GM12878 (cell line): ENCODE data around the gene DCC. TPM values are rescaled to one million over a fixed set of nuclear protein-coding genes. Genes with fewer than 3 reads are reported as not detected.

Experiments used
- ATAC-seq: fragments of 200-7000 bp; cut with Tn5 transposase; 3 replicates; pipeline ENCODE4 v1.9.1; 2020; ENCODE audit warnings: mild to moderate bottlenecking, moderate library complexity
- BruUV-seq: library from RNA; stranded (reverse); fragments of 400-500 nt; replicated peaks from 2 replicates; lab custom pipeline; 2021; lab: Mats Ljungman, UMichigan
- CTCF ChIA-PET: fragments of 300-600 bp; sonication (Branson Sonifier 250); formaldehyde crosslinking; extraction: SDS; loops from one replicate; lab custom pipeline; 2021; ENCODE audit warnings: inconsistent platforms; lab: Yijun Ruan, JAX
- POLR2A ChIA-PET: fragments of 350-600 bp; formaldehyde crosslinking; extraction: SDS; loops from one replicate; lab custom pipeline; 2021; ENCODE audit warnings: inconsistent platforms; lab: Charles Lee
- RAD21 ChIA-PET: fragments of 300-600 bp; sonication (Branson Sonifier 250); formaldehyde crosslinking; loops from one replicate; lab custom pipeline; 2023; ENCODE audit warnings: antibody characterized with exemption; ENCODE audit not compliant: unreplicated experiment; lab: Charles Lee
- SMC1A ChIA-PET: fragments of 300-600 bp; sonication (Branson Sonifier 250); formaldehyde crosslinking; loops from one replicate; lab custom pipeline; 2023; ENCODE audit not compliant: unreplicated experiment, uncharacterized antibody; lab: Charles Lee
- DNase-seq: peaks from one replicate; pipeline ENCODE4 v3.0.0-alpha.2; 2011; ENCODE audit warnings: low read depth, low spot score
- FAIRE-seq: peaks from 3 replicates; lab custom pipeline; 2011; peaks lifted over from hg19 to GRCh38; lab: Jason Lieb, UNC
- H2AFZ ChIP-seq: 2 replicates; pipeline ENCODE4 v1.6.0; 2011; ENCODE audit warnings: low read depth, low read length, control low read depth; ENCODE audit not compliant: control insufficient read depth
- H3K27ac ChIP-seq: 2 replicates; pipeline ENCODE4 v1.5.1; 2011; ENCODE audit warnings: control low read depth; ENCODE audit not compliant: control insufficient read depth, insufficient read depth
- H3K27me3 ChIP-seq, 2 experiments: replicated peaks in 1 of 2; 2 replicates each; pipeline versions ENCODE4 v1.6.0 to v1.6.1; 2011; ENCODE audit warnings: low read length in 1 of 2; ENCODE audit not compliant: control insufficient read depth in 2 of 2, insufficient read depth in 2 of 2
- H3K36me3 ChIP-seq, 2 experiments: 2 replicates each; pipeline ENCODE4 v1.5.1; 2011; ENCODE audit warnings: low read length in 1 of 2; ENCODE audit not compliant: control insufficient read depth in 2 of 2, insufficient read depth in 2 of 2
- H3K4me1 ChIP-seq: 2 replicates; pipeline ENCODE4 v1.6.1; 2011; ENCODE audit warnings: mild to moderate bottlenecking, low read length, moderate library complexity, mixed read lengths; ENCODE audit not compliant: control insufficient read depth, insufficient read depth
- H3K4me2 ChIP-seq: 2 replicates; pipeline ENCODE4 v1.6.0; 2011; ENCODE audit warnings: control low read depth; ENCODE audit not compliant: control insufficient read depth, insufficient read depth
- H3K4me3 ChIP-seq: fragments of 200-600 bp; sonication (generic); 2 replicates; pipeline ENCODE4 v1.5.1; 2016
- H3K79me2 ChIP-seq: 2 replicates; pipeline ENCODE4 v1.6.0; 2011; ENCODE audit warnings: low read length; ENCODE audit not compliant: control insufficient read depth, insufficient read depth
- H3K9ac ChIP-seq: 2 replicates; pipeline ENCODE4 v1.8.0; 2011; ENCODE audit warnings: low read length, control low read depth, mixed read lengths; ENCODE audit not compliant: control insufficient read depth, insufficient read depth
- H3K9me3 ChIP-seq: replicated peaks from 3 replicates; pipeline ENCODE4 v1.5.1; 2011; ENCODE audit warnings: mild to moderate bottlenecking, low read length; ENCODE audit not compliant: control insufficient read depth, insufficient read depth
- H4K20me1 ChIP-seq: 2 replicates; pipeline ENCODE4 v1.6.0; 2011; ENCODE audit not compliant: control insufficient read depth, insufficient read depth
- ATF7 ChIP-seq: fragments of 450-650 bp; IDR thresholded peaks from 2 replicates; pipeline ENCODE4 v1.6.1; 2016; ENCODE audit warnings: low read depth, mild to moderate bottlenecking
- CTCF ChIP-seq, 3 experiments: IDR thresholded peaks in 2 of 3; conservative IDR thresholded peaks in 1 of 3; 2 replicates each; pipeline ENCODE4 v1.5.1; 2011; ENCODE audit warnings: low read depth in 3 of 3, low read length in 3 of 3, mild to moderate bottlenecking in 3 of 3, control low read depth in 2 of 3, moderate library complexity in 2 of 3, inconsistent platforms in 1 of 3, mixed read lengths in 1 of 3; ENCODE audit not compliant: control insufficient read depth in 2 of 3, insufficient read depth in 1 of 3; ENCODE audit errors: extremely low read depth in 1 of 3
- KDM1A ChIP-seq: fragments of 200-600 bp; sonication (generic); IDR thresholded peaks from 2 replicates; pipeline ENCODE4 v1.6.1; 2016; ENCODE audit warnings: borderline replicate concordance
- MXI1 ChIP-seq: fragments of 150-350 bp; IDR thresholded peaks from 2 replicates; pipeline ENCODE4 v1.6.1; 2011; ENCODE audit warnings: low read depth, mild to moderate bottlenecking, inconsistent platforms, low read length, improper control_type of control experiment
- NFXL1 ChIP-seq: fragments of 450-650 bp; IDR thresholded peaks from 2 replicates; pipeline ENCODE4 v1.6.1; 2017; ENCODE audit warnings: antibody characterized with exemption, mild to moderate bottlenecking, borderline replicate concordance
- POLR2AphosphoS5 ChIP-seq: IDR thresholded peaks from 2 replicates; pipeline ENCODE4 v1.6.1; 2011; ENCODE audit warnings: mild to moderate bottlenecking, low read length, inconsistent platforms
- RAD51 ChIP-seq: fragments of 450-650 bp; IDR thresholded peaks from 2 replicates; pipeline ENCODE4 v1.6.1; 2016; ENCODE audit warnings: moderate library complexity, mild to moderate bottlenecking, inconsistent platforms
- TCF7 ChIP-seq: IDR thresholded peaks from 2 replicates; pipeline ENCODE4 v1.6.1; 2014; ENCODE audit warnings: antibody characterized with exemption, borderline replicate concordance
- ZNF217 ChIP-seq: fragments of 450-650 bp; IDR thresholded peaks from 2 replicates; pipeline ENCODE4 v1.6.1; 2017; ENCODE audit warnings: antibody characterized with exemption, mild to moderate bottlenecking
- ZNF24 ChIP-seq: fragments of 450-650 bp; IDR thresholded peaks from 2 replicates; pipeline ENCODE4 v1.6.1; 2017; ENCODE audit warnings: antibody characterized with exemption, mild to moderate bottlenecking
- WGBS: methylation state at CpG from one replicate; pipeline ENCODE4 v1.1.6; 2016; ENCODE audit warnings: low lambda C conversion rate; ENCODE audit not compliant: insufficient replicate concordance, insufficient coverage; ENCODE audit errors: missing lambda C conversion rate; 5-methylcytosine and 5-hydroxymethylcytosine counted together
- in situ Hi-C: fragments of 300-500 bp; cut with MboI; formaldehyde crosslinking; loops from 9 replicates; pipeline ENCODE4 v1.14.3; 2018; ENCODE audit warnings: mixed read lengths
- intact Hi-C: fragments of 100-400 bp; cut with micrococcal nuclease; formaldehyde crosslinking; loops from one replicate; pipeline ENCODE4 v1.14.2; 2022; ENCODE audit not compliant: unreplicated experiment
- polyA plus RNA-seq, 11 experiments: library from polyadenylated mRNA; depleted of rRNA in 4 of 11; unstranded in 6 of 11; stranded (reverse) in 5 of 11; fragments of >200 nt; fragmentation: Nextera tagmentation in 4 of 11; fragmentation: Illumina TruSeq in 1 of 11; extraction: Ambion mirVana in 4 of 11; extraction: Trizol in 1 of 11; gene quantifications; 1 replicate in 1 of 11; 2 replicates in 10 of 11; pipeline versions ENCODE4 v1.2.1 to v1.2.3, GENCODE V29; 2011 to 2016; ENCODE audit warnings: inconsistent platforms in 2 of 11, missing spikeins in 2 of 11, low read depth in 1 of 11
- total RNA-seq, 4 experiments: library from RNA; depleted of rRNA in 3 of 4; stranded (reverse); fragments of >200 nt in 3 of 4; fragmentation: Illumina TruSeq in 1 of 4; extraction: Trizol in 1 of 4; gene quantifications; 2 replicates each; pipeline versions ENCODE4 v1.2.1 to v1.2.3, GENCODE V29; 2013 to 2021
- TF ChIP-seq, protein P1 (sequence below): fragments of 450-650 bp; IDR thresholded peaks from 2 replicates; pipeline ENCODE4 v1.6.1; 2017; ENCODE audit warnings: mild to moderate bottlenecking, moderate library complexity
- TF ChIP-seq, protein P2 (sequence below): fragments of 450-650 bp; IDR thresholded peaks from 2 replicates; pipeline ENCODE4 v1.6.1; 2017; ENCODE audit warnings: mild to moderate bottlenecking, moderate library complexity
- TF ChIP-seq, protein P3 (sequence below): IDR thresholded peaks from 2 replicates; pipeline ENCODE4 v1.6.1; 2011; ENCODE audit warnings: borderline replicate concordance, low read depth, mild to moderate bottlenecking, moderate library complexity, low read length; ENCODE audit not compliant: insufficient read depth, poor library complexity, severe bottlenecking

The DCC gene
- total and polyA plus RNA-seq, 10 of the 15 experiments (the other 5 are each of a cell fraction or from before 2014, with no cell fraction given) = 0.01 TPM; not detected in 9

GRCh38 chr18:52353589-52353988 is 13.6 kb downstream of the DCC start:
- Histone ChIP-seq H3K4me3 (no peak overlapping the region), H3K27ac (no peak overlapping the region), H3K4me1 (no peaks in the 10 kb centered on the region), H3K27me3 (no peaks in the 10 kb centered on the region; a peak in 1 of 4 replicates), H4K20me1 (no peaks in the 10 kb centered on the region), H3K9me3 (no peaks in the 10 kb centered on the region), H3K36me3 (no peaks in the 10 kb centered on the region), H2AFZ (no peak overlapping the region), H3K9ac (no peak overlapping the region), H3K4me2 (no peak overlapping the region), H3K79me2 (no peaks in the 10 kb centered on the region)
- intact Hi-C loops = no loop called here
- SMC1A ChIA-PET = no interaction called here
- DNase-seq (no peak), FAIRE-seq (no peak), ATAC-seq (no peak)
- RAD21 ChIA-PET = no interaction called here
- CTCF ChIA-PET = no interaction called here
- POLR2A ChIA-PET = no interaction called here
- 0% methylated on average over 4 of the region's 4 CpGs for WGBS
- no TSS peak for BruUV-seq
- in situ Hi-C loops = no loop called here
- no peak for TF ChIP-seq POLR2AphosphoS5
- TF ChIP-seq, protein P1, sequence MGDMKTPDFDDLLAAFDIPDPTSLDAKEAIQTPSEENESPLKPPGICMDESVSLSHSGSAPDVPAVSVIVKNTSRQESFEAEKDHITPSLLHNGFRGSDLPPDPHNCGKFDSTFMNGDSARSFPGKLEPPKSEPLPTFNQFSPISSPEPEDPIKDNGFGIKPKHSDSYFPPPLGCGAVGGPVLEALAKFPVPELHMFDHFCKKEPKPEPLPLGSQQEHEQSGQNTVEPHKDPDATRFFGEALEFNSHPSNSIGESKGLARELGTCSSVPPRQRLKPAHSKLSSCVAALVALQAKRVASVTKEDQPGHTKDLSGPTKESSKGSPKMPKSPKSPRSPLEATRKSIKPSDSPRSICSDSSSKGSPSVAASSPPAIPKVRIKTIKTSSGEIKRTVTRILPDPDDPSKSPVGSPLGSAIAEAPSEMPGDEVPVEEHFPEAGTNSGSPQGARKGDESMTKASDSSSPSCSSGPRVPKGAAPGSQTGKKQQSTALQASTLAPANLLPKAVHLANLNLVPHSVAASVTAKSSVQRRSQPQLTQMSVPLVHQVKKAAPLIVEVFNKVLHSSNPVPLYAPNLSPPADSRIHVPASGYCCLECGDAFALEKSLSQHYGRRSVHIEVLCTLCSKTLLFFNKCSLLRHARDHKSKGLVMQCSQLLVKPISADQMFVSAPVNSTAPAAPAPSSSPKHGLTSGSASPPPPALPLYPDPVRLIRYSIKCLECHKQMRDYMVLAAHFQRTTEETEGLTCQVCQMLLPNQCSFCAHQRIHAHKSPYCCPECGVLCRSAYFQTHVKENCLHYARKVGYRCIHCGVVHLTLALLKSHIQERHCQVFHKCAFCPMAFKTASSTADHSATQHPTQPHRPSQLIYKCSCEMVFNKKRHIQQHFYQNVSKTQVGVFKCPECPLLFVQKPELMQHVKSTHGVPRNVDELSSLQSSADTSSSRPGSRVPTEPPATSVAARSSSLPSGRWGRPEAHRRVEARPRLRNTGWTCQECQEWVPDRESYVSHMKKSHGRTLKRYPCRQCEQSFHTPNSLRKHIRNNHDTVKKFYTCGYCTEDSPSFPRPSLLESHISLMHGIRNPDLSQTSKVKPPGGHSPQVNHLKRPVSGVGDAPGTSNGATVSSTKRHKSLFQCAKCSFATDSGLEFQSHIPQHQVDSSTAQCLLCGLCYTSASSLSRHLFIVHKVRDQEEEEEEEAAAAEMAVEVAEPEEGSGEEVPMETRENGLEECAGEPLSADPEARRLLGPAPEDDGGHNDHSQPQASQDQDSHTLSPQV = no peak
- no peak for TF ChIP-seq NFXL1
- no peak for TF ChIP-seq CTCF (IDR thresholded peaks at IDR 0.05 in 2 of 3, conservative IDR thresholded peaks at IDR 0.05 in 1 of 3; ENCODE audit: control insufficient read depth in 2 of 3, extremely low read depth in 1 of 3, insufficient read depth in 1 of 3, low read depth in 3 of 3, low read length in 3 of 3)
- no peak for TF ChIP-seq ZNF217
- TF ChIP-seq ZNF24 = no peak
- TF ChIP-seq, protein P2, sequence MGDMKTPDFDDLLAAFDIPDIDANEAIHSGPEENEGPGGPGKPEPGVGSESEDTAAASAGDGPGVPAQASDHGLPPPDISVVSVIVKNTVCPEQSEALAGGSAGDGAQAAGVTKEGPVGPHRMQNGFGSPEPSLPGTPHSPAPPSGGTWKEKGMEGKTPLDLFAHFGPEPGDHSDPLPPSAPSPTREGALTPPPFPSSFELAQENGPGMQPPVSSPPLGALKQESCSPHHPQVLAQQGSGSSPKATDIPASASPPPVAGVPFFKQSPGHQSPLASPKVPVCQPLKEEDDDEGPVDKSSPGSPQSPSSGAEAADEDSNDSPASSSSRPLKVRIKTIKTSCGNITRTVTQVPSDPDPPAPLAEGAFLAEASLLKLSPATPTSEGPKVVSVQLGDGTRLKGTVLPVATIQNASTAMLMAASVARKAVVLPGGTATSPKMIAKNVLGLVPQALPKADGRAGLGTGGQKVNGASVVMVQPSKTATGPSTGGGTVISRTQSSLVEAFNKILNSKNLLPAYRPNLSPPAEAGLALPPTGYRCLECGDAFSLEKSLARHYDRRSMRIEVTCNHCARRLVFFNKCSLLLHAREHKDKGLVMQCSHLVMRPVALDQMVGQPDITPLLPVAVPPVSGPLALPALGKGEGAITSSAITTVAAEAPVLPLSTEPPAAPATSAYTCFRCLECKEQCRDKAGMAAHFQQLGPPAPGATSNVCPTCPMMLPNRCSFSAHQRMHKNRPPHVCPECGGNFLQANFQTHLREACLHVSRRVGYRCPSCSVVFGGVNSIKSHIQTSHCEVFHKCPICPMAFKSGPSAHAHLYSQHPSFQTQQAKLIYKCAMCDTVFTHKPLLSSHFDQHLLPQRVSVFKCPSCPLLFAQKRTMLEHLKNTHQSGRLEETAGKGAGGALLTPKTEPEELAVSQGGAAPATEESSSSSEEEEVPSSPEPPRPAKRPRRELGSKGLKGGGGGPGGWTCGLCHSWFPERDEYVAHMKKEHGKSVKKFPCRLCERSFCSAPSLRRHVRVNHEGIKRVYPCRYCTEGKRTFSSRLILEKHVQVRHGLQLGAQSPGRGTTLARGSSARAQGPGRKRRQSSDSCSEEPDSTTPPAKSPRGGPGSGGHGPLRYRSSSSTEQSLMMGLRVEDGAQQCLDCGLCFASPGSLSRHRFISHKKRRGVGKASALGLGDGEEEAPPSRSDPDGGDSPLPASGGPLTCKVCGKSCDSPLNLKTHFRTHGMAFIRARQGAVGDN = no peak
- TF ChIP-seq RAD51 = no peak
- TF ChIP-seq ATF7 = no peak
- TF ChIP-seq KDM1A = no peak
- TF ChIP-seq, protein P3, sequence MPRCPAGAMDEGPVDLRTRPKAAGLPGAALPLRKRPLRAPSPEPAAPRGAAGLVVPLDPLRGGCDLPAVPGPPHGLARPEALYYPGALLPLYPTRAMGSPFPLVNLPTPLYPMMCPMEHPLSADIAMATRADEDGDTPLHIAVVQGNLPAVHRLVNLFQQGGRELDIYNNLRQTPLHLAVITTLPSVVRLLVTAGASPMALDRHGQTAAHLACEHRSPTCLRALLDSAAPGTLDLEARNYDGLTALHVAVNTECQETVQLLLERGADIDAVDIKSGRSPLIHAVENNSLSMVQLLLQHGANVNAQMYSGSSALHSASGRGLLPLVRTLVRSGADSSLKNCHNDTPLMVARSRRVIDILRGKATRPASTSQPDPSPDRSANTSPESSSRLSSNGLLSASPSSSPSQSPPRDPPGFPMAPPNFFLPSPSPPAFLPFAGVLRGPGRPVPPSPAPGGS = no peak
- TF ChIP-seq MXI1 = no peak
- no peak for TF ChIP-seq TCF7
